SK-N-SH treated with all-trans-retinoic acid at 6 μM for 48 hours (cell line): ENCODE data around the gene ACYP1.
"Not testable (repeated sequence)": the region's sequence is repeated elsewhere in the genome, so short reads cannot be mapped to it uniquely, and the experiment has no call there.

Source experiments
- ATAC-seq: fragments of 200-7000 bp; cut with Tn5 transposase; 3 replicates; pipeline ENCODE4 v1.9.1; 2020; ENCODE audit warnings: mild to moderate bottlenecking, moderate library complexity
- ARNTL ChIP-seq: fragments of 450-650 bp; formaldehyde crosslinking; IDR thresholded peaks from 2 replicates; pipeline ENCODE4 v1.5.0; 2020; ENCODE audit warnings: low read depth, mild to moderate bottlenecking, moderate library complexity, borderline replicate concordance
- BACH2 ChIP-seq: fragments of 250-450 bp; sonication (Bioruptor Pico); IDR thresholded peaks from 2 replicates; pipeline ENCODE4 v1.9.0; 2021; ENCODE audit warnings: mild to moderate bottlenecking, borderline replicate concordance
- CSDC2 ChIP-seq: fragments of 250-450 bp; sonication (Bioruptor Pico); IDR thresholded peaks from 2 replicates; pipeline ENCODE4 v1.5.0; 2020; ENCODE audit warnings: mild to moderate bottlenecking, moderate library complexity
- ESRRG ChIP-seq: fragments of 250-450 bp; sonication (Bioruptor Pico); IDR thresholded peaks from 2 replicates; pipeline ENCODE4 v1.6.1; 2021; ENCODE audit warnings: mild to moderate bottlenecking
- GLIS3 ChIP-seq: fragments of 250-450 bp; sonication (Bioruptor Pico); IDR thresholded peaks from 2 replicates; pipeline ENCODE4 v1.5.0; 2020; ENCODE audit warnings: mild to moderate bottlenecking, moderate library complexity
- ISL1 ChIP-seq: fragments of 250-450 bp; sonication (Bioruptor Pico); IDR thresholded peaks from 2 replicates; pipeline ENCODE4 v2.1.2; 2022; ENCODE audit warnings: mild to moderate bottlenecking, moderate library complexity
- OSR1 ChIP-seq: fragments of 250-450 bp; sonication (Bioruptor Pico); IDR thresholded peaks from 2 replicates; pipeline ENCODE4 v1.8.0; 2022; ENCODE audit warnings: moderate library complexity, mild to moderate bottlenecking, inconsistent platforms
- PATZ1 ChIP-seq: fragments of 250-450 bp; sonication (Bioruptor Pico); IDR thresholded peaks from 2 replicates; pipeline ENCODE4 v1.8.0; 2020; ENCODE audit warnings: mild to moderate bottlenecking, moderate library complexity, borderline replicate concordance
- POU6F1 ChIP-seq: fragments of 250-450 bp; sonication (Bioruptor Pico); IDR thresholded peaks from 2 replicates; pipeline ENCODE4 v1.8.0; 2021; ENCODE audit warnings: low read depth, mild to moderate bottlenecking, moderate library complexity, borderline replicate concordance
- PPARA ChIP-seq: fragments of 250-450 bp; sonication (Bioruptor Pico); IDR thresholded peaks from 2 replicates; pipeline ENCODE4 v1.5.0; 2020; ENCODE audit warnings: mild to moderate bottlenecking, borderline replicate concordance
- RARB ChIP-seq: fragments of 250-450 bp; sonication (Bioruptor Pico); IDR thresholded peaks from 2 replicates; pipeline ENCODE4 v1.8.0; 2021; ENCODE audit warnings: mild to moderate bottlenecking, moderate library complexity
- SNAI2 ChIP-seq: fragments of 250-450 bp; sonication (Bioruptor Pico); IDR thresholded peaks from 2 replicates; pipeline ENCODE4 v1.5.0; 2020; ENCODE audit warnings: mild to moderate bottlenecking, moderate library complexity
- TCF4 ChIP-seq: fragments of 250-450 bp; sonication (Bioruptor Pico); IDR thresholded peaks from 2 replicates; pipeline ENCODE4 v1.8.0; 2021; ENCODE audit warnings: mild to moderate bottlenecking, moderate library complexity, borderline replicate concordance
- TOX ChIP-seq: fragments of 250-450 bp; sonication (Bioruptor Pico); IDR thresholded peaks from 2 replicates; pipeline ENCODE4 v1.8.0; 2021; ENCODE audit warnings: mild to moderate bottlenecking, moderate library complexity, borderline replicate concordance
- ZC3H10 ChIP-seq: fragments of 250-450 bp; sonication (Bioruptor Pico); IDR thresholded peaks from 2 replicates; pipeline ENCODE4 v1.5.1; 2021; ENCODE audit warnings: mild to moderate bottlenecking, moderate library complexity
- ZFP3 ChIP-seq: fragments of 250-450 bp; sonication (Bioruptor Pico); IDR thresholded peaks from 2 replicates; pipeline ENCODE4 v1.5.0; 2020; ENCODE audit warnings: mild to moderate bottlenecking, moderate library complexity
- ZFP30 ChIP-seq: fragments of 450-650 bp; formaldehyde crosslinking; IDR thresholded peaks from 2 replicates; pipeline ENCODE4 v1.5.0; 2022; ENCODE audit warnings: mild to moderate bottlenecking, moderate library complexity
- ZNF565 ChIP-seq: fragments of 450-650 bp; formaldehyde crosslinking; conservative IDR thresholded peaks from 2 replicates; pipeline ENCODE4 v1.5.0; 2020; ENCODE audit warnings: low read depth, mild to moderate bottlenecking, moderate library complexity
- ZNF70 ChIP-seq: fragments of 450-650 bp; formaldehyde crosslinking; IDR thresholded peaks from 2 replicates; pipeline ENCODE4 v1.5.0; 2020; ENCODE audit warnings: mild to moderate bottlenecking, moderate library complexity
- ZNF8 ChIP-seq: fragments of 450-650 bp; formaldehyde crosslinking; IDR thresholded peaks from 2 replicates; pipeline ENCODE4 v1.5.0; 2020; ENCODE audit warnings: mild to moderate bottlenecking, moderate library complexity
- TF ChIP-seq, protein P1 (sequence below): fragments of 250-450 bp; sonication (Bioruptor Pico); IDR thresholded peaks from 2 replicates; pipeline ENCODE4 v1.5.1; 2021; ENCODE audit warnings: mild to moderate bottlenecking, moderate library complexity

ACYP1 gene

GRCh38 chr14:75069811-75070145 is 6.0 kb upstream of the ACYP1 start:
- TF ChIP-seq CSDC2 (CRISPR knock-in tag) (no peak), BACH2 (CRISPR knock-in tag) (no peak), TOX (no peak), ZFP30 (CRISPR knock-in tag) (no peak), TCF4 (CRISPR knock-in tag) (no peak), ZNF8 (CRISPR knock-in tag) (no peak), ZC3H10 (CRISPR knock-in tag) (no peak), ZNF565 (CRISPR knock-in tag) (no peak), ARNTL (CRISPR knock-in tag) (no peak), PATZ1 (CRISPR knock-in tag) (no peak)
- TF ChIP-seq, all 23 proteins: peak for 0
- no peak for ATAC-seq

- TF ChIP-seq ESRRG (CRISPR knock-in tag), result peak; percentile 74; the same call in 1 of the 2 replicates
- TF ChIP-seq ARNTL (CRISPR knock-in tag), result no peak
- no peak for TF ChIP-seq TCF4 (CRISPR knock-in tag)
- TF ChIP-seq CSDC2 (CRISPR knock-in tag), result 0 out of 2 replicates have a peak, but pooled peaks have one; percentile 22
- TF ChIP-seq TOX, result no peak
- TF ChIP-seq ZFP3, result 0 out of 2 replicates have a peak, but pooled peaks have one; percentile 34
- TF ChIP-seq, all 23 proteins: peak for 3
- peak; percentile 84 for ATAC-seq
Observed at GRCh38 chr14:75069121-75069810, 5.4 kb upstream of the ACYP1 start, which contains the start of gene ZC2HC1C. Gene ZC2HC1C, plus strand, starts transcription at chr14:75069641. Its CDS starts 933 bp downstream, at chr14:75070574.

- ATAC-seq, result peak; percentile 78
- no peak for TF ChIP-seq POU6F1 (CRISPR knock-in tag)
- TF ChIP-seq RARB (CRISPR knock-in tag), result no peak
- peak; percentile 65 for TF ChIP-seq ISL1 (CRISPR knock-in tag)
- no peak for TF ChIP-seq ZFP3
- no peak for TF ChIP-seq ZNF70
- no peak for TF ChIP-seq SNAI2 (CRISPR knock-in tag)
- no peak for TF ChIP-seq ESRRG (CRISPR knock-in tag)
- TF ChIP-seq CSDC2 (CRISPR knock-in tag), result no peak
Observed at GRCh38 chr14:75068294-75069120, 4.7 kb upstream of the ACYP1 start.

- ATAC-seq, result not testable (repeated sequence)
Observed at GRCh38 chr14:75067765-75068164, 3.9 kb upstream of the ACYP1 start.

DNA sequence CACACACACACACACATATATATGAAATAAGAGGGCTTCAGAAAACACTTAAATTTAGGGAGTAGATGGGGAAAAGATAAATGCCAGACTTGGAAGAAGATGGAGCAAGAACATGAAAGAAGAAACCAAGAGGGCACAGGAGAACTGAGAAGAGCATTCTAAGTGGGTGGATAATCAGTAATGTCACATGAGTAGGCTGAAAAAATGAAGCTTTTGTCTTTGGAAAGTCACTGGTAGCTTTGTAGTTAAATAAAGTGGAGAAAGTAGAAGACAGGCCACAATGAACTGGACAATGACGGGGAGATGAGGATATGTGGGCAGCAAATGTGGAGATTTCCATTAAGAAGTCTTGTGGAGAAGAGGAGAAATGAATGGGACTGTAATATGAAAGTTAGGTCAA is 3.4 kb upstream of the ACYP1 start:
- TF ChIP-seq PPARA (CRISPR knock-in tag), result no peak
- no peak for TF ChIP-seq OSR1
- TF ChIP-seq GLIS3 (CRISPR knock-in tag), result no peak
- TF ChIP-seq ZNF70, result no peak
- TF ChIP-seq, protein P1, sequence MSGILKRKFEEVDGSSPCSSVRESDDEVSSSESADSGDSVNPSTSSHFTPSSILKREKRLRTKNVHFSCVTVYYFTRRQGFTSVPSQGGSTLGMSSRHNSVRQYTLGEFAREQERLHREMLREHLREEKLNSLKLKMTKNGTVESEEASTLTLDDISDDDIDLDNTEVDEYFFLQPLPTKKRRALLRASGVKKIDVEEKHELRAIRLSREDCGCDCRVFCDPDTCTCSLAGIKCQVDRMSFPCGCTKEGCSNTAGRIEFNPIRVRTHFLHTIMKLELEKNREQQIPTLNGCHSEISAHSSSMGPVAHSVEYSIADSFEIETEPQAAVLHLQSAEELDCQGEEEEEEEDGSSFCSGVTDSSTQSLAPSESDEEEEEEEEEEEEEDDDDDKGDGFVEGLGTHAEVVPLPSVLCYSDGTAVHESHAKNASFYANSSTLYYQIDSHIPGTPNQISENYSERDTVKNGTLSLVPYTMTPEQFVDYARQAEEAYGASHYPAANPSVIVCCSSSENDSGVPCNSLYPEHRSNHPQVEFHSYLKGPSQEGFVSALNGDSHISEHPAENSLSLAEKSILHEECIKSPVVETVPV (CRISPR knock-in tag), result no peak
- no peak for TF ChIP-seq ZC3H10 (CRISPR knock-in tag)
- no peak for ATAC-seq
